H1 (cell line): ENCODE results near the gene DCANP1. TPM values are rescaled to one million over a fixed set of nuclear protein-coding genes. Genes with fewer than 3 reads are reported as not detected.

ENCODE experiments used
- CEBPB ChIP-seq: IDR thresholded peaks from 2 replicates; pipeline ENCODE4 v1.6.1; 2012; ENCODE audit warnings: low read depth, low read length
- EGR1 ChIP-seq: IDR thresholded peaks from 2 replicates; pipeline ENCODE4 v1.6.1; 2011; ENCODE audit warnings: low read depth, low read length, borderline replicate concordance
- EP300 ChIP-seq, 2 experiments: IDR thresholded peaks; 1 replicate in 1 of 2; 2 replicates in 1 of 2; pipeline ENCODE4 v1.6.1; 2011 to 2012; ENCODE audit warnings: low read depth in 2 of 2, low read length in 2 of 2, mild to moderate bottlenecking in 2 of 2, borderline replicate concordance in 1 of 2, inconsistent platforms in 1 of 2, moderate library complexity in 1 of 2
- EZH2 ChIP-seq: fragments of 200-600 bp; sonication (generic); IDR thresholded peaks from 2 replicates; pipeline ENCODE4 v1.7.1; 2012; ENCODE audit warnings: low read depth, mild to moderate bottlenecking, moderate library complexity, low read length, inconsistent platforms; ENCODE audit not compliant: severe bottlenecking
- HDAC2 ChIP-seq, 2 experiments: fragments of 300-600 bp in 1 of 2; sonication (generic) in 1 of 2; IDR thresholded peaks; 2 replicates each; pipeline ENCODE4 v1.6.1; 2011 to 2012; ENCODE audit warnings: low read depth in 2 of 2, low read length in 2 of 2, mild to moderate bottlenecking in 2 of 2, moderate library complexity in 2 of 2, borderline replicate concordance in 1 of 2, inconsistent platforms in 1 of 2
- MAFK ChIP-seq: IDR thresholded peaks from 2 replicates; pipeline ENCODE4 v1.6.1; 2012; ENCODE audit warnings: low read depth, mild to moderate bottlenecking, improper control_type of control experiment, low read length
- POLR2AphosphoS5 ChIP-seq: IDR thresholded peaks from 2 replicates; pipeline ENCODE4 v1.6.1; 2011; ENCODE audit warnings: low read depth, low read length
- SP1 ChIP-seq: IDR thresholded peaks from 2 replicates; pipeline ENCODE4 v1.6.1; 2011; ENCODE audit warnings: low read depth, low read length
- SP4 ChIP-seq: IDR thresholded peaks from 2 replicates; pipeline ENCODE4 v1.6.1; 2012; ENCODE audit warnings: low read length, inconsistent platforms
- TCF12 ChIP-seq: IDR thresholded peaks from 2 replicates; pipeline ENCODE4 v1.6.1; 2011; ENCODE audit warnings: low read depth, mild to moderate bottlenecking, low read length
- YY1 ChIP-seq: IDR thresholded peaks from 2 replicates; pipeline ENCODE4 v1.6.1; 2011; ENCODE audit warnings: low read depth, mild to moderate bottlenecking, low read length
- polyA plus RNA-seq, 7 experiments: library from polyadenylated mRNA; depleted of rRNA in 3 of 7; stranded (reverse) in 5 of 7; unstranded in 2 of 7; fragments of >200 nt in 5 of 7; fragments of 200-250 nt in 2 of 7; gene quantifications; 1 replicate in 5 of 7; 2 replicates in 1 of 7; 4 replicates in 1 of 7; pipeline versions ENCODE4 v1.2.1 to v1.2.3, GENCODE V29; 2011 to 2013; ENCODE audit warnings: missing spikeins in 2 of 7, mixed read lengths in 2 of 7
- total RNA-seq: library from RNA; stranded (reverse); fragmentation: NEBNext Ultra II Directional; extraction: Animal tissue kit (Norgen Biotek cat#: 25700); gene quantifications from 2 replicates; pipeline ENCODE4 v1.2.1, GENCODE V29; 2021

DCANP1 gene
- total and polyA plus RNA-seq, 2 of the 8 experiments (the other 6 are each of a cell fraction or from before 2014, with no cell fraction given) = not detected

GRCh38 chr5:135399794-135400542, 47.2 kb downstream of the DCANP1 start (continued):
- TF ChIP-seq HDAC2 (IDR thresholded peaks at IDR 0.05; ENCODE audit: borderline replicate concordance in 1 of 2, low read depth in 2 of 2, low read length in 2 of 2) = peak in 1 of 2 experiments; percentile 73; a peak in 2 of 4 replicates
- no peak for TF ChIP-seq MAFK
- peak in 1 of 2 experiments; percentile 66; a peak in 1 of 3 replicates for TF ChIP-seq EP300 (IDR thresholded peaks at IDR 0.05; ENCODE audit: borderline replicate concordance in 1 of 2, low read depth in 2 of 2, low read length in 2 of 2)
- TF ChIP-seq EZH2 = peak; percentile 44
- no peak for TF ChIP-seq CEBPB
- peak; percentile 62 for TF ChIP-seq YY1
- TF ChIP-seq EGR1 = peak; percentile 43; the same call in 1 of the 2 replicates
- peak; percentile 75; the same call in 1 of the 2 replicates for TF ChIP-seq SP1
- TF ChIP-seq SP4 = no peak
- peak; percentile 34; the same call in 1 of the 2 replicates for TF ChIP-seq POLR2AphosphoS5
- TF ChIP-seq TCF12 = 0 out of 2 replicates have a peak, but pooled peaks have one; percentile 81
- TF ChIP-seq, all 59 proteins: peak for 15
